GM23338 (cell line): ENCODE results near the gene MED12L. TPM values are rescaled to one million over a fixed set of nuclear protein-coding genes. Genes with fewer than 3 reads are reported as not detected.

Experiments
- ATAC-seq: fragments of 200-7000 bp; cut with Tn5 transposase; 3 replicates; pipeline ENCODE4 v1.9.1; 2020
- DNase-seq: peaks from one replicate; pipeline ENCODE4 v3.0.0-alpha.2; 2015; ENCODE audit warnings: low spot score
- H2AFZ ChIP-seq: fragments of 200-600 bp; sonication (generic); 2 replicates; pipeline ENCODE4 v1.8.0; 2016; ENCODE audit warnings: antibody characterized with exemption, mild to moderate bottlenecking, moderate library complexity
- H3F3A ChIP-seq: fragments of 200-600 bp; sonication (generic); replicated peaks from 2 replicates; pipeline ENCODE4 v1.8.0; 2017; ENCODE audit warnings: antibody characterized with exemption, mixed run types, low read depth
- H3K27ac ChIP-seq: fragments of 200-600 bp; sonication (generic); 2 replicates; pipeline ENCODE4 v1.6.1; 2016; ENCODE audit warnings: low read depth
- H3K27me3 ChIP-seq: fragments of 200-600 bp; sonication (generic); 2 replicates; pipeline ENCODE4 v1.8.0; 2016; ENCODE audit warnings: mild to moderate bottlenecking, mixed run types, moderate library complexity; ENCODE audit not compliant: insufficient read depth
- H3K36me3 ChIP-seq: fragments of 200-600 bp; sonication (generic); 2 replicates; pipeline ENCODE4 v1.8.0; 2016; ENCODE audit warnings: mild to moderate bottlenecking; ENCODE audit not compliant: insufficient read depth
- H3K4me1 ChIP-seq: fragments of 200-600 bp; sonication (generic); 2 replicates; pipeline ENCODE4 v1.8.0; 2016; ENCODE audit warnings: mild to moderate bottlenecking, moderate library complexity; ENCODE audit not compliant: insufficient read depth
- H3K4me2 ChIP-seq: fragments of 200-600 bp; sonication (generic); 2 replicates; pipeline ENCODE4 v1.7.1; 2017; ENCODE audit warnings: mixed run types
- H3K4me3 ChIP-seq: fragments of 200-600 bp; sonication (generic); 2 replicates; pipeline ENCODE4 v1.6.1; 2016; ENCODE audit warnings: mixed run types
- H3K79me2 ChIP-seq: fragments of 200-600 bp; sonication (generic); replicated peaks from 2 replicates; pipeline ENCODE4 v1.8.0; 2017; ENCODE audit warnings: mild to moderate bottlenecking; ENCODE audit not compliant: insufficient read depth
- H3K9me2 ChIP-seq: fragments of 200-600 bp; sonication (generic); 2 replicates; pipeline ENCODE4 v1.8.0; 2017; ENCODE audit not compliant: insufficient read depth
- H4K20me1 ChIP-seq: fragments of 200-600 bp; sonication (generic); replicated peaks from 2 replicates; pipeline ENCODE4 v1.8.0; 2017; ENCODE audit warnings: mild to moderate bottlenecking; ENCODE audit not compliant: insufficient read depth
- H3K27ac Mint-ChIP-seq: 2 replicates; pipeline ENCODE4 v1.8.0; 2020; ENCODE audit warnings: inconsistent platforms, mild to moderate bottlenecking, moderate library complexity, mixed read lengths
- H3K27me3 Mint-ChIP-seq: 3 replicates; pipeline ENCODE4 v1.8.0; 2022; ENCODE audit warnings: low read depth, mild to moderate bottlenecking, moderate library complexity, mixed read lengths, inconsistent platforms; ENCODE audit not compliant: insufficient read depth, poor library complexity
- H3K36me3 Mint-ChIP-seq: 3 replicates; pipeline ENCODE4 v1.8.0; 2021; ENCODE audit warnings: low read depth, mild to moderate bottlenecking, inconsistent platforms, moderate library complexity, mixed read lengths
- H3K4me1 Mint-ChIP-seq: 3 replicates; pipeline ENCODE4 v1.8.0; 2020; ENCODE audit warnings: mild to moderate bottlenecking, inconsistent platforms, mixed read lengths
- H3K4me3 Mint-ChIP-seq: 3 replicates; pipeline ENCODE4 v1.8.0; 2021; ENCODE audit warnings: moderate library complexity, mild to moderate bottlenecking, inconsistent platforms, mixed read lengths
- H3K9me3 Mint-ChIP-seq: 3 replicates; pipeline ENCODE4 v1.8.0; 2020; ENCODE audit warnings: moderate library complexity, mild to moderate bottlenecking, inconsistent platforms, mixed read lengths
- CREB1 ChIP-seq: fragments of 250-450 bp; sonication (Bioruptor Pico); IDR thresholded peaks from 2 replicates; pipeline ENCODE4 v1.5.0; 2020; ENCODE audit warnings: low read depth, mild to moderate bottlenecking, moderate library complexity
- CTCF ChIP-seq, 2 experiments: fragments of 200-600 bp in 1 of 2; sonication (generic) in 1 of 2; conservative IDR thresholded peaks; 2 replicates each; pipeline versions ENCODE4 v1.5.1 to v1.6.1; 2016 to 2017; ENCODE audit warnings: antibody characterized with exemption in 2 of 2, low read depth in 2 of 2, mild to moderate bottlenecking in 2 of 2, moderate library complexity in 1 of 2
- ETS1 ChIP-seq: IDR thresholded peaks from 2 replicates; pipeline ENCODE4 v1.6.1; 2016; ENCODE audit warnings: antibody characterized with exemption
- EZH2 ChIP-seq: fragments of 200-600 bp; sonication (generic); IDR thresholded peaks from one replicate; pipeline ENCODE4 v1.8.0; 2017; ENCODE audit warnings: antibody characterized with exemption, mild to moderate bottlenecking, low read depth; ENCODE audit not compliant: unreplicated experiment
- EZH2phosphoT487 ChIP-seq: fragments of 200-600 bp; sonication (generic); IDR thresholded peaks from one replicate; pipeline ENCODE4 v1.8.1; 2018; ENCODE audit warnings: antibody characterized with exemption; ENCODE audit not compliant: unreplicated experiment
- JUNB ChIP-seq: IDR thresholded peaks from one replicate; pipeline ENCODE4 v1.6.1; 2016; ENCODE audit warnings: antibody characterized with exemption; ENCODE audit not compliant: unreplicated experiment
- NANOG ChIP-seq: IDR thresholded peaks from 2 replicates; pipeline ENCODE4 v1.6.1; 2016; ENCODE audit warnings: antibody characterized with exemption, borderline replicate concordance
- POLR2AphosphoS5 ChIP-seq: IDR thresholded peaks from 2 replicates; pipeline ENCODE4 v1.6.1; 2016; ENCODE audit warnings: antibody characterized with exemption, low read depth
- REST ChIP-seq: IDR thresholded peaks from one replicate; pipeline ENCODE4 v1.6.1; 2018; ENCODE audit warnings: antibody characterized with exemption; ENCODE audit not compliant: unreplicated experiment
- STAT1 ChIP-seq: IDR thresholded peaks from one replicate; pipeline ENCODE4 v1.6.1; 2016; ENCODE audit warnings: antibody characterized with exemption; ENCODE audit not compliant: unreplicated experiment
- ZNF331 ChIP-seq: fragments of 250-450 bp; sonication (Bioruptor Pico); IDR thresholded peaks from 2 replicates; pipeline ENCODE4 v1.5.0; 2020; ENCODE audit warnings: low read depth, mild to moderate bottlenecking, moderate library complexity
- polyA plus RNA-seq: library from polyadenylated mRNA; unstranded; fragments of >200 nt; fragmentation: Nextera tagmentation; extraction: Ambion mirVana; gene quantifications from 2 replicates; pipeline ENCODE4 v1.2.1, GENCODE V29; 2016
- total RNA-seq: library from RNA; depleted of rRNA; stranded (reverse); fragments of >200 nt; shearing (Covaris generic); gene quantifications from 2 replicates; pipeline ENCODE4 v1.2.3, GENCODE V29; 2014

Gene MED12L
- total and polyA plus RNA-seq, 2 experiments from 2014 or later: 5.7 to 25.0 TPM

GRCh38 chr3:151430821-151431484, 345.5 kb downstream of the MED12L start:
- H2AFZ ChIP-seq: no peak overlapping the region
- H3K9me3 Mint-ChIP-seq: no peaks in the 10 kb centered on the region; the same call in 2 of the 3 replicates
- H3F3A ChIP-seq: no peaks in the 10 kb centered on the region
- DNase-seq: no peak
- no peak overlapping the region for H3K4me3 ChIP-seq
- ATAC-seq: no peak
- peaks cover 26% of the 10 kb centered on the region for H3K4me1 ChIP-seq
- no peaks in the 10 kb centered on the region for H3K36me3 ChIP-seq
- H3K4me1 Mint-ChIP-seq: peaks cover 43% of the 10 kb centered on the region
- no peaks in the 10 kb centered on the region for H3K27me3 ChIP-seq
- H3K27ac Mint-ChIP-seq: no peak overlapping the region
- H3K4me3 Mint-ChIP-seq: no peak overlapping the region
- H3K27ac ChIP-seq: no peak overlapping the region
- H3K4me2 ChIP-seq: no peak overlapping the region; the same call in 1 of the 2 replicates
- no peaks in the 10 kb centered on the region for H4K20me1 ChIP-seq
- H3K36me3 Mint-ChIP-seq: peaks cover 16% of the 10 kb centered on the region; the same call in 2 of the 3 replicates
- no peaks in the 10 kb centered on the region for H3K27me3 Mint-ChIP-seq
- TF ChIP-seq REST: no peak
- TF ChIP-seq JUNB: no peak
- no peak for TF ChIP-seq POLR2AphosphoS5
- TF ChIP-seq ETS1: no peak
- TF ChIP-seq STAT1: no peak
- no peak for TF ChIP-seq NANOG
- no peak for TF ChIP-seq CTCF (conservative IDR thresholded peaks at IDR 0.05; ENCODE audit: low read depth in 2 of 2)
- no peak for TF ChIP-seq ZNF331
- TF ChIP-seq EZH2: no peak
- TF ChIP-seq CREB1 (CRISPR knock-in tag): no peak
- TF ChIP-seq EZH2phosphoT487: no peak
- H3K79me2 ChIP-seq: no peaks in the 10 kb centered on the region
- H3K9me2 ChIP-seq: no peaks in the 10 kb centered on the region
